ENCODE results near the gene CA7.

DNA sequence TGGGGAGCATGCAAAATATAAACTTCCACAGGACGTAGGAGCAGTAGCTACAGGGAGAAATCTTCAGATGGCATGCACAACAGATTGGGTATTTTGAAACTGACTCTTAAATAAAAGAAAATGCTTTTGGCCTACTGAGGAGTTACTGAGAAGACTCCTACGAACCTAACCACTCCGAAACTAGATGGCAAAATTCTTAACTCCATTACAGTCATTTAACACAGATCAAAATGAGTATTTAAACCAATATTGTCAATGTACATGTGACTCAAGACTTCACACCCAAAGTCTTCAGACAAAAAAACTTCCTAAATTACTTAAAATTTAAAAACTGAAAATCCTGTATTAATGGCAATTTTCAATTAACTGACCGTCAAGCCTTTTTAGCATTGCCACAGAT is 34.4 kb upstream of the CA7 start:
- no peak for TF ChIP-seq POLR2A (IDR thresholded peaks at IDR 0.05)
- TF ChIP-seq CTCF (IDR thresholded peaks at IDR 0.05), result no peak
- no peak for TF ChIP-seq POLR2AphosphoS5 (IDR thresholded peaks at IDR 0.05)
- no peak for TF ChIP-seq EP300 (IDR thresholded peaks at IDR 0.05)
